ENCODE data around the gene GPR176.

GPR176 gene

DNA sequence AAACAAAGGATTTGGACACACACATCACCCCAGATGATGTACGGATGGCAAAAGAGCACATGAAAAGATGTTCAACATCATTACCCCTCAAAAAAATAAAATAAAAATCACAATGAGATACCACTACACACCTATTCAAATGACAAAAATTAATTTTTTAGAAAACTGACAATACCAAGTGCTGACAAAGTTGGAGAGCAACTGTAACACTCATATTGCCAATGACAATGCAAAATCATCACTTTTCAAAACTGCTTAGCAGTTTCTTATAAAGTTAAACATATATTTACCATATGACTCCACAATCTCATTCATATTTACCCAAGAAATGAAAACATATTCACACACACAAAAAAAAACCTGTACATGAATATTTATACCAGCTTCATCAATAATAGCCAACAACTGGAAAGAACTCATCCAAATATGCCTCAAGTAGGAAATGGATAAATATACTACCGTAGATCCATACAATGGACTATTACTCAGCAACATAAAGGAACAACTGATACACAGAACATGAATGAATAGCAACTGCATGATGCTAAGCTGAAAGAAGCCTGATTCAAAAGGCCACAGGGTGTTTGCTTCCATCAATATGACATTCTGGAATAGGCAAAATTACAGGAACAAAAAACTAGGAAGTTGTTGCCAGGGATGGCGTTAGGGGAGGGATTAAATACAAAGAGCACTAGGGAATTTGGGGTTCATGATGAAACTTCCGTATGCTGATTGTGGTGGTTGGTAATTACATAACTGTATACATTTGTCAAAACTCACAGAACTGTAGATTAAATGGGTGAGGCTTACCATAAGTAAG, 138.7 kb downstream of the GPR176 start:
- no peak for DNase-seq

DNA sequence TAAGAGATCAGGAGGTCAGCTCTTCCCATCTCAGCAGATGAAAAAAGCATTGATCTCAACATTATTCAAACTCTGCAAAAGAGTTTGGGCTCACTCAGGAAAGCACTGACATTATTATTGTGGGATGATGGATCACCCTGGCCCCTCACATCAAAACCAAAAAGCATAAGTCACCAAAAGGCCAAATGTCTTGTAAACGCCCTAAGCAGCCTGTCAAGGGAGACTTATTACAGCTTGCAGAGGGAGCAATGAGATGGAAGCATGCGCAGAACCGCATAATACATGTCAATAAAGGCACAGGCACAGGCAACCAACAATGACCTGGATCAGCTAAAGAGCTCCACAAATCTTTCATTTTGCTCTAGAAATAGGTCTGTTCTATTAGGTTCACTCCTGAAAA, 142.0 kb downstream of the GPR176 start:
- no peak for DNase-seq

DNA sequence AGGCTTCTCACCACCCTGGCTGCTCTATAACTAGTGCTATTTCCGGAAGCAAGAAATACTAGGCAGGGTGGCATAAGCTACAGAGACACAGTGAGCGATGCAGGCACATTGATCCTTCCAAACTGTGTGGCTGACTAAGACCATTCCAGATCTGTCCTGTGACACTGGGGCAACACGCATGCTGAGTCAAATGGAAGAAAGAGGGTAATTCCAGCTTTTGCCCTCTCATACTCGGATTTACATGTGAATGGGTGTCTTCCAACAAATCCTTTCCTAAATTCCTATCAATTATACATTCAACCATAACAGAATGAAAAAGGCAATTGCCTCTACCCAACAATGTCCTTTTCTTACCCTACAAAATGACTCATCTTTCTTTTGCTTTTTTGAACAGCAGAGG, 142.6 kb downstream of the GPR176 start:
- DNase-seq = no peak

DNA sequence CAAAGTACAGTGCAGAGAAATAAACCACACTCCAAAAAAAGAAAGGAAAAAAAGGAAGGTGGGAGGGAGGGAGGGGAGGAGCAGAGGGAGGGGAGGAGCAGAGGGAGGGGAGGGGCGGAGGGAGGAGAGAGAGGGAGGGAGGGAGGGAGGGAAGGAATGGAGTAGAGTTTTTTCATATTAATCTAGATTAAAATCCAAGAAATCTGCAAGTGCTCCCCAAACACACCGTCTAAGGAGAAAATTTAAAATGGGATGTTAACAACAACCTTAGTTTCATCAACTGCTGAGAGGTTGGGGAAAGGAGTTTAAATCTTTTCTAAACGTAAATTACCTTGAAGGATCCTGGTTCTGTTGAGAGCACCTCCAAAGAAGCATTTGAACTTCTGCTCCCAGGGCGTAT, 144.0 kb downstream of the GPR176 start:
- DNase-seq = no peak

DNA sequence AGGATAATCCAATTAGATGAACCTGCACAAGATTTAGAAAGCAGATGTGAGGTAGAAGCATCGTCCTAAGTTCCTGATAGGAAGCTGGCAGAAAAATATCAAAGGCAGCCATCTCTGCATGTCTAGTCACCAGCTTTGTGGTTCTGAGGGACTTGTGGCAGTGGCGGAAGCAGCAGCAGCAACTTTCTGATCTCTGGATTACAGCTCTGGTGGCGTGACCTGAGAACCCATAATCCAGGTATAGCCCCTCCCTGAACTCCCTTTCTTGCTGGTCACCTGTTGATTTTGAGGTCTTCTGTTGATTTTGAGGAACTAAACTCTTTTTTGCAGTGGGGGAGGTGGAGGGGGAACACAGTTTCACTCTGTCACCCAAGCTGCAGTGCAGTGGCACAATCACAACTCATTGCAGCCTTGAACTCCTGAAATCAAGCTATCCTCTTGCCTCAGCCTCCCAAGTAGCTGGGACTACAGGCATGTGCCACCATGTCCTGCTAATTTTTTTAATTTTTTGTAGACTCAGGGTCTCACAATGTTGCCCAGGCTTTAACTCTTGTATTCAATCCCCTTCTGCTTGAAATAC, 145.3 kb downstream of the GPR176 start:
- DNase-seq = no peak

DNA sequence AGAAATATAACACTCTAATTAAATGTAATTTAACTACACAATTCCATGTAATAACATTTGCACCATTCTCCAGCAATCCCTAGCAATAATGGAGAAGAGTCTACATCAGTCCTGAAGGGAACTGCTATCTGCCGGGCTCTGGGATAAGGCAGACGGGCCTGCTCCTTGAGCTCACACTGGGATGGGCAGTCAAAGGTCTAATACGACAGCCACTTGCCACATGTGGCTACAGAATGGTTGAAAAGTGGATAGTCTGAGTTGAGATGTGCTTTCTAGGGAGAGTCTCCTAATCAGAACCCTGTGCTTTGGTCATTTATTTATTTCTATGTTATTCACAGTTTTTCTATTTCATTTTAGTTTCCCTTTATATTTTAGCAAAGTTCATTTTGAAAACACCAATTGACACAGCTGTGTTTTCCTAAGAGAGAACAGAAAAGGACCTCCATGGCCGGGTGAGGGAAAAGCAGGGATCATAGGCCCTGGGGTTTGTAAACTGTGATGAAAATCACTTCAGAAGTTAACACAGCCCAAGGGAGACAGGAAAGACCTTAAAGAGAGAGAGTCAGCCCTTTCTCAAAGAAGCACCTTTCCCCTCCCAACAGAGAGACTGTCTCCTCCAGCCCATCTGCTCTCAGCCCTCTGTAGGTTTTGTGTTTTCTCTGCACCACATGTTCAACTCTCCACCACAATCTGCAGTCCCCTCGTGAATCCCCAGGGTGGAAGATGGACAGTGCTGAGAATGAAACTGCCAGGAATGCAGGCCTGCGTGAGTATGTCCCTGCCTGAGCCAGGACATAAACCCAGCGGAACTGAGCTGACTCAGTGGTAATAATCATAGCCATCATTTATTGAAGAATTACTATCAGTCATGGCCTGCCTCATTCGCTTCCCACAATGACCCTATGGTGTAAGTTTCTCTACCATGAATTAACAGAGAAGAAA, 149.0 kb downstream of the GPR176 start:
- no peak for DNase-seq

DNA sequence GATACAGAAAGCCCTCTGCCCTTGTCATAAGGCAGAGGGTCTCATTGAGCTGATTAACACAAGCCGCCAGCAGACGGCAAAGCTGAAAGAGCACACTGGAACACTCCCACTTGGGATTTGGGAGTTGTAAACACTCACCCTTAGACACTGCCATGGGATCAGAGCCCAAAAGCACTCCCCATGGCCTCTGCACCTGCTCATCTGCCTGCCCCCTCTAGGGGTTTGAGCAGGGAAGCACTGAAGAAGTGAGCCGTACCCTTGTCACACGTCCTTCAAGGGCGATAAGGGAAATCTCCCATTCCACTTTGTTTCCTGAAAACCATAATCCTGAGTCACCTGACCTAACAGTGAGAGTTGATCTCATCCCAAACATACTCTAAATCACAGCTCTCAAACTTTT, 152.1 kb downstream of the GPR176 start:
- no peak for DNase-seq

DNA sequence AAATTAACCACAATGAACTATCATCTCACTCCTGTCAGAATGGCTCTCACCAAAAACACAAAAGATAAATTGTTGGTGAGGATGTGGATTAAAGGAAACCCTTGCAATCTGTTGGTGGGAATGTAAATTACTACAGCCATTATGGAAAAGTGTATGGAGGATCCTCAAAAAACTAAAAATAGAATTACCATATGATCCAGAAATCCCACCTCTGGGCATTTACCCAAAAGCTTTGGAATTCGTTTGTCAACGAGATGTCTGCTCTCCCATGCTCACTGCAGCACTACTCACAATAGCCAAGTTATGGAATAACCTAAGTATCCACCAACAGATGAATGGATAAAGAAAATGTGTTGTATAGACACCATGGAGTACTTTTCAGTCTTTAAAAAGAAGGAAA, 159.1 kb downstream of the GPR176 start:
- no peak for DNase-seq

DNA sequence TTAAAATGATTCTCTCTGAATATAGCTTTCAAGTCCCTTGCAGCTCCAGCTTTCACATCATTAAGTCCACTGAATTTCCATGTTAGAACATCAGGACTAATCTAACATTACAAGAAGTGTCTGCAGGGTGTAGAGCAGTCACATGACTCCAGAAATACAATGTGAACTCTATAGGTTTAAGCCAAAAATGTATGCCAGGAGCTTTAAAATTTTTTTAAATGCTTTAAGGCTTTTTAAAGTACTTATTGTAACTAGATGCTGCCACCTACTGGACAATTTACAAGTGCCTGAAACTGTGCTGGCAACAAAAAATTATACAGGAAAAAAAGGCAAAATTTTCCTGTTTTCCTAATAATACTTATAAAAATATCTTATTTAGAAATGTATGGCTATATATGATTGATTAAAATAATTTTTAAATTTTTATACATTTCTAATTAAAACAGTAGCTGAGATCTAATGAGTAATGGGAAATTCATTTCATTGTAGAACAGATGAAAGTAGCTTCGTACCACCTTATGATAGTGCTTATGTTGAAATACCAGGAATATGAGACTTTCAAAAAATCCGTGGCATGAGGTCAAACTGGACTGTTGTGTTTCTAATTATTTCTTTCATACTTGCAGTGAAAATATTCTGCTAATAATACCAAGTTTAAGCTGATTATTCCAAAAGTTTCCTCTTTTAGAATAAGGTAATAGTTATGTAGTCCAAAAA, 163.1 kb downstream of the GPR176 start:
- DNase-seq = peak; percentile 53

DNA sequence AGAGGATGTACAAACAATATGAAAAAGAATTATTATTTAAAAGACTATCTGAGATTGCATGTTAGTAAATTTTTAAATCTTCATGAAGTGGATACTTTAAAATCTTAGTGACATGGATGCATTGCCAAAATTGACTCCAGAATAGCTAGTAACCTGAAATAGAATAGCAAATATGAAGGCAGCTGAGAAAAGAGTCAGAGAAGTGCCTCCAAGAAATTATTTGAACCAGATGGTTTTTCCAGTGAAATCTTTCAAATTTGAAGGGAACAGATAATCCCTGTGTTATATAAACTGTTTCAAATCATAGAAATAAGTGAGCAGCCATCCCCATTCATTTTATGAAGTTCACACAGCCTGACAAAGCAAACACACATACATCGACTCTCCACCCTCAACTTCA, 167.1 kb downstream of the GPR176 start:
- DNase-seq = no peak

DNA sequence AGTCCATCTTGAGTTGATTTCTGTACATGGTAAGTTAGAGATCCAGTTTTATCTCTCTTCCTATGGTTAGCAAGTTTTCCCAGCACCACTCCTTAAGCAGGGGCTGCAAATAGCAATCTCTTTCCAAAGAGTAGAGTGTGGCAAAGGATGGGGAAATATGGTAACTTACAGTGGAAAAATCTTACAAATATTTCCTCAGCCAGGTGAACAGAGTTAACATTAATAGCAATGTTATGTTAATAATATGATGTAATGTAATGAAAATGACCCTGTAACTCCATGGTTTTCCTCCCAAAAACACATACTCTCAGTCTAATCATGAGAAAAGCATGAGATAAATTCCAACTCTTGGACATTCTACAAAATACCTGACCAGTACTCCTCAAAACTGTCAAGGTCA, 167.8 kb downstream of the GPR176 start:
- DNase-seq = no peak
